ENCODE data around the gene OR4K13. TPM values are rescaled to one million over a fixed set of nuclear protein-coding genes. Genes with fewer than 3 reads are reported as not detected.

Gene OR4K13, protein sequence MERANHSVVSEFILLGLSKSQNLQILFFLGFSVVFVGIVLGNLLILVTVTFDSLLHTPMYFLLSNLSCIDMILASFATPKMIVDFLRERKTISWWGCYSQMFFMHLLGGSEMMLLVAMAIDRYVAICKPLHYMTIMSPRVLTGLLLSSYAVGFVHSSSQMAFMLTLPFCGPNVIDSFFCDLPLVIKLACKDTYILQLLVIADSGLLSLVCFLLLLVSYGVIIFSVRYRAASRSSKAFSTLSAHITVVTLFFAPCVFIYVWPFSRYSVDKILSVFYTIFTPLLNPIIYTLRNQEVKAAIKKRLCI
- total RNA-seq: not detected in 2 replicates
- not detected in 2 replicates for polyA plus RNA-seq
- polyA plus RNA-seq (2012): not detected in 2 replicates
- not detected in 2 replicates for polyA minus RNA-seq (ENCODE audit: low replicate concordance)

GRCh38 chr14:20035938-20036337 is at the start of gene OR4K13:
Gene OR4K13, minus strand, starts transcription at chr14:20036038. Its CDS starts 1,280 bp downstream, at chr14:20034758.
- Histone ChIP-seq H3K27ac (ENCODE audit: insufficient read depth, low read length) (no peak within 1 kb of the TSS), H2AFZ (ENCODE audit: low read length) (no peak within 1 kb of the TSS), H3K79me2 (ENCODE audit: control insufficient read depth, insufficient read depth, low read length) (no peaks in the 10 kb centered on the region), H3K27me3 (ENCODE audit: control insufficient read depth, insufficient read depth, low read length) (no peaks in the 10 kb centered on the region), H3K36me3 (ENCODE audit: control insufficient read depth, insufficient read depth, low read length) (no peaks in the 10 kb centered on the region), H3K9ac (ENCODE audit: insufficient read depth, low read length) (no peak within 1 kb of the TSS), H3K4me1 (ENCODE audit: control insufficient read depth, extremely low read depth, insufficient read depth, low read length) (no peaks in the 10 kb centered on the region), H3K4me2 (ENCODE audit: extremely low read depth, insufficient read depth, low read length) (no peak within 1 kb of the TSS), H4K20me1 (ENCODE audit: control insufficient read depth, extremely low read depth, insufficient read depth, low read length) (no peaks in the 10 kb centered on the region), H3K4me3 (replicated peaks in 1 of 4; ENCODE audit: control extremely low read depth in 1 of 4, insufficient read depth in 1 of 4, low read depth in 3 of 4, low read length in 4 of 4) (no peak within 1 kb of the TSS), H3K9me3 (ENCODE audit: control insufficient read depth, insufficient read depth, low read depth, low read length) (no peaks in the 10 kb centered on the region)
- no peak for DNase-seq (ENCODE audit: low read depth in 2 of 2)
- TF ChIP-seq, protein P1, sequence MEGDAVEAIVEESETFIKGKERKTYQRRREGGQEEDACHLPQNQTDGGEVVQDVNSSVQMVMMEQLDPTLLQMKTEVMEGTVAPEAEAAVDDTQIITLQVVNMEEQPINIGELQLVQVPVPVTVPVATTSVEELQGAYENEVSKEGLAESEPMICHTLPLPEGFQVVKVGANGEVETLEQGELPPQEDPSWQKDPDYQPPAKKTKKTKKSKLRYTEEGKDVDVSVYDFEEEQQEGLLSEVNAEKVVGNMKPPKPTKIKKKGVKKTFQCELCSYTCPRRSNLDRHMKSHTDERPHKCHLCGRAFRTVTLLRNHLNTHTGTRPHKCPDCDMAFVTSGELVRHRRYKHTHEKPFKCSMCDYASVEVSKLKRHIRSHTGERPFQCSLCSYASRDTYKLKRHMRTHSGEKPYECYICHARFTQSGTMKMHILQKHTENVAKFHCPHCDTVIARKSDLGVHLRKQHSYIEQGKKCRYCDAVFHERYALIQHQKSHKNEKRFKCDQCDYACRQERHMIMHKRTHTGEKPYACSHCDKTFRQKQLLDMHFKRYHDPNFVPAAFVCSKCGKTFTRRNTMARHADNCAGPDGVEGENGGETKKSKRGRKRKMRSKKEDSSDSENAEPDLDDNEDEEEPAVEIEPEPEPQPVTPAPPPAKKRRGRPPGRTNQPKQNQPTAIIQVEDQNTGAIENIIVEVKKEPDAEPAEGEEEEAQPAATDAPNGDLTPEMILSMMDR (conservative IDR thresholded peaks at IDR 0.05 in 1 of 2, IDR thresholded peaks at IDR 0.05 in 1 of 2; ENCODE audit: low read depth in 1 of 2, low read length in 2 of 2): no peak

GRCh38 chr14:20059745-20060144 is 23.9 kb upstream of the OR4K13 start, which contains the start of gene OR4L1:
Gene OR4L1, plus strand, starts transcription at chr14:20060045. Its CDS starts 0 bp downstream, at chr14:20060045.
- H3K9ac ChIP-seq (ENCODE audit: insufficient read depth, low read length): no peak within 1 kb of the TSS
- no peaks in the 10 kb centered on the region for H3K9me3 ChIP-seq (ENCODE audit: control insufficient read depth, insufficient read depth, low read depth, low read length)
- no peaks in the 10 kb centered on the region for H4K20me1 ChIP-seq (ENCODE audit: control insufficient read depth, extremely low read depth, insufficient read depth, low read length)
- H3K4me3 ChIP-seq (replicated peaks in 1 of 4; ENCODE audit: control extremely low read depth in 1 of 4, insufficient read depth in 1 of 4, low read depth in 3 of 4, low read length in 4 of 4): no peak within 1 kb of the TSS
- no peak within 1 kb of the TSS for H3K4me2 ChIP-seq (ENCODE audit: extremely low read depth, insufficient read depth, low read length)
- DNase-seq (ENCODE audit: low read depth in 2 of 2): no peak
- TF ChIP-seq, protein P1 (conservative IDR thresholded peaks at IDR 0.05 in 1 of 2, IDR thresholded peaks at IDR 0.05 in 1 of 2; ENCODE audit: low read depth in 1 of 2, low read length in 2 of 2): no peak
- no peak for TF ChIP-seq EZH2 (IDR thresholded peaks at IDR 0.05; ENCODE audit: low read length, missing control alignments)
- H3K79me2 ChIP-seq (ENCODE audit: control insufficient read depth, insufficient read depth, low read length): no peaks in the 10 kb centered on the region
- H3K27ac ChIP-seq (ENCODE audit: insufficient read depth, low read length): no peak within 1 kb of the TSS
- H3K4me1 ChIP-seq (ENCODE audit: control insufficient read depth, extremely low read depth, insufficient read depth, low read length): no peaks in the 10 kb centered on the region
- H2AFZ ChIP-seq (ENCODE audit: low read length): no peak within 1 kb of the TSS
- no peaks in the 10 kb centered on the region for H3K36me3 ChIP-seq (ENCODE audit: control insufficient read depth, insufficient read depth, low read length)
- H3K27me3 ChIP-seq (ENCODE audit: control insufficient read depth, insufficient read depth, low read length): no peaks in the 10 kb centered on the region

- no peaks in the 10 kb centered on the region for H4K20me1 ChIP-seq (ENCODE audit: control insufficient read depth, extremely low read depth, insufficient read depth, low read length)
- H3K9ac ChIP-seq (ENCODE audit: insufficient read depth, low read length): no peak overlapping the region
- DNase-seq (ENCODE audit: low read depth in 2 of 2): no peak
- H3K4me1 ChIP-seq (ENCODE audit: control insufficient read depth, extremely low read depth, insufficient read depth, low read length): no peaks in the 10 kb centered on the region
- no peak overlapping the region for H3K4me2 ChIP-seq (ENCODE audit: extremely low read depth, insufficient read depth, low read length)
- H3K27ac ChIP-seq (ENCODE audit: insufficient read depth, low read length): no peak overlapping the region
- no peak overlapping the region for H3K4me3 ChIP-seq (replicated peaks in 1 of 4; ENCODE audit: control extremely low read depth in 1 of 4, insufficient read depth in 1 of 4, low read depth in 3 of 4, low read length in 4 of 4)
- H3K27me3 ChIP-seq (ENCODE audit: control insufficient read depth, insufficient read depth, low read length): no peaks in the 10 kb centered on the region
- no peaks in the 10 kb centered on the region for H3K79me2 ChIP-seq (ENCODE audit: control insufficient read depth, insufficient read depth, low read length)
- no peaks in the 10 kb centered on the region for H3K36me3 ChIP-seq (ENCODE audit: control insufficient read depth, insufficient read depth, low read length)
- no peak for TF ChIP-seq EZH2 (IDR thresholded peaks at IDR 0.05; ENCODE audit: low read length, missing control alignments)
- TF ChIP-seq, protein P1 (conservative IDR thresholded peaks at IDR 0.05 in 1 of 2, IDR thresholded peaks at IDR 0.05 in 1 of 2; ENCODE audit: low read depth in 1 of 2, low read length in 2 of 2): no peak
- no peak overlapping the region for H2AFZ ChIP-seq (ENCODE audit: low read length)
- H3K9me3 ChIP-seq (ENCODE audit: control insufficient read depth, insufficient read depth, low read depth, low read length): no peaks in the 10 kb centered on the region
These were observed 12.4 kb upstream of the OR4K13 start for GRCh38 chr14:20048202-20048601.
